HFF-Myc (cell line): ENCODE measurements around the gene IRGM.
"Not testable (repeated sequence)": the region's sequence is repeated elsewhere in the genome, so short reads cannot be mapped to it uniquely, and the experiment has no call there.

Source experiments
- DNase-seq: peaks from one replicate; pipeline ENCODE4 v3.0.0-alpha.2; 2011; ENCODE audit warnings: low read depth; ENCODE audit errors: extremely low read depth
- H3K4me3 ChIP-seq: replicated peaks from 2 replicates; pipeline ENCODE4 v1.5.1; 2011; ENCODE audit warnings: low read depth, mild to moderate bottlenecking, control low read depth, low read length
- CTCF ChIP-seq: IDR thresholded peaks from 2 replicates; pipeline ENCODE4 v1.5.1; 2012; ENCODE audit warnings: mild to moderate bottlenecking, low read depth, low read length, control low read depth; ENCODE audit errors: missing control alignments

The IRGM gene

GRCh38 chr5:150851039-150851438 is 4.7 kb downstream of the IRGM start:
- DNase-seq = no peak
- H3K4me3 ChIP-seq = no peak overlapping the region

GRCh38 chr5:150853561-150853960 is 7.2 kb downstream of the IRGM start:
- TF ChIP-seq CTCF = no peak
- no peak for DNase-seq
- no peak overlapping the region for H3K4me3 ChIP-seq

More at GRCh38 chr5:150851039-150851438, 4.7 kb downstream of the IRGM start:
- no peak for TF ChIP-seq CTCF

GRCh38 chr5:150856700-150857099 is 10.4 kb downstream of the IRGM start:
- not testable (repeated sequence) for H3K4me3 ChIP-seq, DNase-seq

GRCh38 chr5:150860246-150860821 is 14.0 kb downstream of the IRGM start:
- no peak for DNase-seq
- TF ChIP-seq CTCF = no peak
- no peak overlapping the region for H3K4me3 ChIP-seq

GRCh38 chr5:150862070-150862469 is 15.7 kb downstream of the IRGM start:
- no peak for TF ChIP-seq CTCF
- no peak for DNase-seq
- H3K4me3 ChIP-seq = no peak overlapping the region

GRCh38 chr5:150879358-150879757 is 33.0 kb downstream of the IRGM start:
- no peak for TF ChIP-seq CTCF
- no peak for DNase-seq
- no peak overlapping the region for H3K4me3 ChIP-seq

GRCh38 chr5:150895431-150896428 is 49.4 kb downstream of the IRGM start:
- no peak for DNase-seq
- no peak overlapping the region for H3K4me3 ChIP-seq

More at GRCh38 chr5:150895431-150896428, 49.4 kb downstream of the IRGM start:
- no peak for TF ChIP-seq CTCF
